ENCODE measurements around the gene TRAF3IP1.
"Not testable (repeated sequence)": the region's sequence is repeated elsewhere in the genome, so short reads cannot be mapped to it uniquely, and the experiment has no call there.

The TRAF3IP1 gene

GRCh38 chr2:238344517-238344916 lies 24.2 kb downstream of the TRAF3IP1 start:
- no peak for DNase-seq

GRCh38 chr2:238345297-238345968 lies 25.1 kb downstream of the TRAF3IP1 start:
- DNase-seq = no peak

- DNase-seq = no peak
Measured at GRCh38 chr2:238346544-238346943, 26.2 kb downstream of the TRAF3IP1 start.

GRCh38 chr2:238350150-238350897 lies 30.0 kb downstream of the TRAF3IP1 start:
- DNase-seq = no peak

GRCh38 chr2:238351315-238351714 lies 31.0 kb downstream of the TRAF3IP1 start:
- DNase-seq = peak; percentile 35

- no peak for DNase-seq
Measured at GRCh38 chr2:238352361-238352760, 32.0 kb downstream of the TRAF3IP1 start.

- no peak for DNase-seq
Measured at GRCh38 chr2:238358769-238359168, 38.5 kb downstream of the TRAF3IP1 start.

GRCh38 chr2:238359403-238359802 lies 39.1 kb downstream of the TRAF3IP1 start:
- DNase-seq = no peak

- DNase-seq = no peak
Measured at GRCh38 chr2:238361877-238362276, 41.6 kb downstream of the TRAF3IP1 start.

GRCh38 chr2:238362626-238363025 lies 42.3 kb downstream of the TRAF3IP1 start:
- DNase-seq = no peak

GRCh38 chr2:238369591-238370040 lies 49.3 kb downstream of the TRAF3IP1 start:
- DNase-seq = no peak

GRCh38 chr2:238370094-238370822 lies 49.9 kb downstream of the TRAF3IP1 start:
- DNase-seq = no peak

GRCh38 chr2:238370823-238371372 lies 50.6 kb downstream of the TRAF3IP1 start:
- DNase-seq = peak; percentile 93

GRCh38 chr2:238372277-238372676 lies 52.0 kb downstream of the TRAF3IP1 start:
- not testable (repeated sequence) for DNase-seq

GRCh38 chr2:238376884-238377391 lies 56.6 kb downstream of the TRAF3IP1 start:
- no peak for DNase-seq

GRCh38 chr2:238378230-238379095 lies 58.1 kb downstream of the TRAF3IP1 start:
- no peak for DNase-seq

GRCh38 chr2:238379096-238379810 lies 58.9 kb downstream of the TRAF3IP1 start:
- peak; percentile 72 for DNase-seq

- DNase-seq = peak; percentile 82
Measured at GRCh38 chr2:238380336-238380735, 60.0 kb downstream of the TRAF3IP1 start.

- peak; percentile 99 for DNase-seq
Measured at GRCh38 chr2:238380785-238381184, 60.5 kb downstream of the TRAF3IP1 start.

- DNase-seq = no peak
Measured at GRCh38 chr2:238381341-238382115, 61.2 kb downstream of the TRAF3IP1 start.

GRCh38 chr2:238382381-238382781 lies 62.1 kb downstream of the TRAF3IP1 start:
- no peak for DNase-seq

All from DMS53 (cell line).